Psoas muscle (tissue), 8 donors: ENCODE measurements around the gene CDT1. TPM values are rescaled to one million over a fixed set of nuclear protein-coding genes. Genes with fewer than 3 reads are reported as not detected.

ENCODE experiments used
- ATAC-seq, 4 donors: fragments of 200-7000 bp; cut with Tn5 transposase; one replicate each; pipeline ENCODE4 v1.9.1; 2020; ENCODE audit warnings: moderate library complexity in 3 of 4, mild to moderate bottlenecking in 2 of 4
- DNase-seq, 2 donors: peaks; one replicate each; pipeline ENCODE4 v3.0.0-alpha.2; 2020
- H3K27ac ChIP-seq: fragments of 200-600 bp; one replicate; pipeline ENCODE4 v1.8.0; 2022
- H3K27me3 ChIP-seq, 3 donors: fragments of 200-600 bp in 1 of 3; one replicate each; pipeline versions ENCODE4 v1.6.1 to v1.8.0; 2013 to 2022; ENCODE audit warnings: low read length in 2 of 3, mild to moderate bottlenecking in 2 of 3, moderate library complexity in 1 of 3; ENCODE audit not compliant: insufficient read depth in 3 of 3
- H3K36me3 ChIP-seq, 2 donors: fragments of 200-600 bp in 1 of 2; one replicate each; pipeline versions ENCODE4 v1.6.1 to v1.8.0; 2013 to 2022; ENCODE audit warnings: low read depth in 1 of 2, mild to moderate bottlenecking in 1 of 2, moderate library complexity in 1 of 2; ENCODE audit not compliant: insufficient read depth in 1 of 2
- H3K4me1 ChIP-seq: fragments of 200-600 bp; one replicate; pipeline ENCODE4 v1.8.0; 2022
- H3K4me3 ChIP-seq: fragments of 200-600 bp; one replicate; pipeline ENCODE4 v1.8.0; 2022; ENCODE audit warnings: mild to moderate bottlenecking
- H3K9me3 ChIP-seq: fragments of 200-600 bp; one replicate; pipeline ENCODE4 v1.8.0; 2022
- WGBS, 3 donors: extraction: QIAGEN DNeasy Blood & Tissue Kit; methylation state at CpG; one replicate each; pipeline versions ENCODE4 v1.1.6 to v1.1.7; 2013; 5-methylcytosine and 5-hydroxymethylcytosine counted together
- intact Hi-C, 2 donors: fragments of 100-400 bp; cut with DNase I; formaldehyde crosslinking; loops; one replicate each; pipeline versions ENCODE4 v1.11.0 to v1.14.2; 2022
- polyA plus RNA-seq, 3 donors: library from polyadenylated mRNA; stranded (reverse); fragments of 200-250 nt; gene quantifications; one replicate each; pipeline ENCODE4 v1.2.3, GENCODE V29; 2013
- total RNA-seq, 4 donors: library from RNA; stranded (reverse); fragmentation: NEBNext Ultra II Directional in 2 of 4; extraction: Animal tissue kit (Norgen Biotek cat#: 25700) in 2 of 4; gene quantifications; one replicate each; pipeline versions ENCODE4 v1.2.1 to v1.2.4, GENCODE V29; 2021 to 2023
- TF ChIP-seq, protein P1 (sequence below): fragments of 200-600 bp; IDR thresholded peaks from one replicate; pipeline ENCODE4 v1.8.0; 2022; ENCODE audit warnings: antibody characterized with exemption
- donor health status: healthy with polysubstance abuse.
- donor health status: DM: no; HTN: no; CAD: no; lungs with moderate emphysema.
- donor health status: Bipolar disorder and iron deficiency.
- donor health status: healthy.
- donor health status: DM: yes; HTN: yes; CAD: no.
- donor health status: DM: no; HTN: no; CAD: no.
- donor health status: DM: no; HTN: no; CAD: no.
- donor health status: DM: yes; HTN: yes; CAD: no.

CDT1 gene
- total and polyA plus RNA-seq, 7 donors: 0.03 to 0.59 (median 0.15) TPM; not detected in 1

- DNase-seq: no peak
- ATAC-seq: no peak
- H3K4me3 ChIP-seq: no peak overlapping the region
- TF ChIP-seq, protein P1, sequence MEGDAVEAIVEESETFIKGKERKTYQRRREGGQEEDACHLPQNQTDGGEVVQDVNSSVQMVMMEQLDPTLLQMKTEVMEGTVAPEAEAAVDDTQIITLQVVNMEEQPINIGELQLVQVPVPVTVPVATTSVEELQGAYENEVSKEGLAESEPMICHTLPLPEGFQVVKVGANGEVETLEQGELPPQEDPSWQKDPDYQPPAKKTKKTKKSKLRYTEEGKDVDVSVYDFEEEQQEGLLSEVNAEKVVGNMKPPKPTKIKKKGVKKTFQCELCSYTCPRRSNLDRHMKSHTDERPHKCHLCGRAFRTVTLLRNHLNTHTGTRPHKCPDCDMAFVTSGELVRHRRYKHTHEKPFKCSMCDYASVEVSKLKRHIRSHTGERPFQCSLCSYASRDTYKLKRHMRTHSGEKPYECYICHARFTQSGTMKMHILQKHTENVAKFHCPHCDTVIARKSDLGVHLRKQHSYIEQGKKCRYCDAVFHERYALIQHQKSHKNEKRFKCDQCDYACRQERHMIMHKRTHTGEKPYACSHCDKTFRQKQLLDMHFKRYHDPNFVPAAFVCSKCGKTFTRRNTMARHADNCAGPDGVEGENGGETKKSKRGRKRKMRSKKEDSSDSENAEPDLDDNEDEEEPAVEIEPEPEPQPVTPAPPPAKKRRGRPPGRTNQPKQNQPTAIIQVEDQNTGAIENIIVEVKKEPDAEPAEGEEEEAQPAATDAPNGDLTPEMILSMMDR: no peak
- no peaks in the 10 kb centered on the region for H3K9me3 ChIP-seq
- 83 to 89% (median 86%) methylated on average over 24 of the region's 24 CpGs for whole genome bisulfite sequencing, 3 donors
- no peaks in the 10 kb centered on the region for H3K4me1 ChIP-seq
- H3K36me3 ChIP-seq: peaks cover 0 to 25% of the 10 kb centered on the region in 2 donors
- no peak overlapping the region for H3K27ac ChIP-seq
- no peaks in the 10 kb centered on the region for H3K27me3 ChIP-seq
- intact Hi-C loops: no loop called here
Observed at GRCh38 chr16:88839745-88840599, 36.4 kb downstream of the CDT1 start.

GRCh38 chr16:88840600-88841215, 37.1 kb downstream of the CDT1 start:
- intact Hi-C loops: no loop called here
- H3K4me1 ChIP-seq: no peaks in the 10 kb centered on the region
- no peak overlapping the region for H3K4me3 ChIP-seq
- no peaks in the 10 kb centered on the region for H3K27me3 ChIP-seq
- ATAC-seq (no peak), DNase-seq (no peak)
- H3K9me3 ChIP-seq: no peaks in the 10 kb centered on the region
- TF ChIP-seq, protein P1: no peak
- WGBS, 3 donors: 92 to 94% (median 94%) methylated on average over 30 of the region's 30 CpGs
- H3K27ac ChIP-seq: no peak overlapping the region
- peaks cover 0 to 19% of the 10 kb centered on the region in 2 donors for H3K36me3 ChIP-seq

GRCh38 chr16:88841521-88842307, 38.1 kb downstream of the CDT1 start:
- intact Hi-C loops: no loop called here
- Histone ChIP-seq H3K27ac (no peak overlapping the region), H3K4me1 (no peaks in the 10 kb centered on the region), H3K36me3 (peaks cover 0 to 19% of the 10 kb centered on the region in 2 donors), H3K9me3 (no peaks in the 10 kb centered on the region), H3K27me3 (no peaks in the 10 kb centered on the region), H3K4me3 (no peak overlapping the region)
- ATAC-seq (no peak), DNase-seq (no peak)
- 93 to 94% (median 94%) methylated on average over 40 of the region's 40 CpGs for WGBS, 3 donors
- TF ChIP-seq, protein P1: no peak

- ATAC-seq: no peak
- no peak for DNase-seq
- no peaks in the 10 kb centered on the region for H3K4me1 ChIP-seq
- H3K4me3 ChIP-seq: no peak overlapping the region
- intact Hi-C loops: no loop called here
- no peak overlapping the region for H3K27ac ChIP-seq
- H3K9me3 ChIP-seq: no peaks in the 10 kb centered on the region
- H3K27me3 ChIP-seq: no peaks in the 10 kb centered on the region
- H3K36me3 ChIP-seq: peaks cover 0 to 19% of the 10 kb centered on the region in 2 donors
- TF ChIP-seq, protein P1: no peak
- 78 to 95% (median 91%) methylated on average over 13 to 15 of the region's 15 CpGs for WGBS, 3 donors
Observed at GRCh38 chr16:88842308-88842756, 38.7 kb downstream of the CDT1 start.
